GM12865 (cell line): ENCODE measurements around the gene NEDD4L.

Experiments
- DNase-seq: peaks from one replicate; pipeline ENCODE4 v3.0.0; 2010; ENCODE audit warnings: low read depth
- H3K4me3 ChIP-seq: 2 replicates; pipeline ENCODE4 v1.5.1; 2011; ENCODE audit warnings: mild to moderate bottlenecking, low read depth, low read length, control low read depth
- CTCF ChIP-seq: IDR thresholded peaks from 2 replicates; pipeline ENCODE4 v1.5.1; 2011; ENCODE audit warnings: low read length, control low read depth, low read depth, inconsistent platforms; ENCODE audit not compliant: insufficient read depth; ENCODE audit errors: missing control alignments

NEDD4L gene

GRCh38 chr18:58385472-58385871, 341.4 kb downstream of the NEDD4L start:
- no peak overlapping the region for H3K4me3 ChIP-seq
- no peak for DNase-seq
- TF ChIP-seq CTCF: no peak

GRCh38 chr18:58386780-58387179, 342.8 kb downstream of the NEDD4L start:
- H3K4me3 ChIP-seq: no peak overlapping the region
- no peak for DNase-seq
- no peak for TF ChIP-seq CTCF

- DNase-seq: no peak
- no peak for TF ChIP-seq CTCF
- no peak overlapping the region for H3K4me3 ChIP-seq
Measured at GRCh38 chr18:58387716-58388115, 343.7 kb downstream of the NEDD4L start.

GRCh38 chr18:58388736-58389135, 344.7 kb downstream of the NEDD4L start:
- DNase-seq: no peak
- no peak for TF ChIP-seq CTCF
- H3K4me3 ChIP-seq: no peak overlapping the region

GRCh38 chr18:58389745-58390144, 345.7 kb downstream of the NEDD4L start:
- no peak for DNase-seq
- TF ChIP-seq CTCF: no peak

GRCh38 chr18:58390399-58390798, 346.4 kb downstream of the NEDD4L start:
- no peak for TF ChIP-seq CTCF
- H3K4me3 ChIP-seq: no peak overlapping the region
- no peak for DNase-seq

More at GRCh38 chr18:58389745-58390144, 345.7 kb downstream of the NEDD4L start:
- H3K4me3 ChIP-seq: no peak overlapping the region

GRCh38 chr18:58391231-58391825, 347.3 kb downstream of the NEDD4L start:
- DNase-seq: no peak
- no peak overlapping the region for H3K4me3 ChIP-seq
- TF ChIP-seq CTCF: no peak
